GM21360 (cell line): ENCODE data around the gene FAM193A.
A peak's percentile ranks its signal among the peaks of the same experiment; 100 is the strongest.
"Not testable (repeated sequence)": the region's sequence is repeated elsewhere in the genome, so short reads cannot be mapped to it uniquely, and the experiment has no call there.

Experiments
- ATAC-seq: cut with Tn5 transposase; IDR thresholded peaks from one replicate; pipeline ENCODE4 v1.9.1; 2021; ENCODE audit warnings: mild to moderate bottlenecking, moderate library complexity; ENCODE audit not compliant: unreplicated experiment

The FAM193A gene

GRCh38 chr4:2515830-2516550 is 20.5 kb upstream of the FAM193A start:
- ATAC-seq, result no peak

DNA sequence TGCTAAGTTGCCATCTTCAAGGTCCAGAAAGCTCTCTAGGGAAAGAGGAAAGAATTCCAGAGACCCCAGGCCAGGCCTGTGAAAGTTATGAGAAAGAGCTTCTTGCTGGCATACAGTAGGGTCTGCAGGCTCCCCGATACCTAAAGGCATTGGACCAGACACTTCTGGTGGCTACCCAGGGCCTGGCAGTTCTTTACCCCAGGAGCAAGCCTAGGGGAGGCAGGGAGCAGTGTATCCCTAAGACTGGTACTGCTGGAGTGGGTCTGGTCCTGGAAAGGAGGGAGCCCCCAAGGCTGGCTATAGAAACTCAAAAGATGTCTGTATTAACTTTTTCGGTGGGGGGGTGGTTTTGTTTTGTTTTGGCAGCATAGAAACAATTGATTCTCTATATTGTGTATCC is 19.8 kb upstream of the FAM193A start:
- no peak for ATAC-seq

GRCh38 chr4:2526559-2526958 is 9.9 kb upstream of the FAM193A start:
- no peak for ATAC-seq

- ATAC-seq, result no peak
Measured at GRCh38 chr4:2534904-2535375, 1.5 kb upstream of the FAM193A start.

DNA sequence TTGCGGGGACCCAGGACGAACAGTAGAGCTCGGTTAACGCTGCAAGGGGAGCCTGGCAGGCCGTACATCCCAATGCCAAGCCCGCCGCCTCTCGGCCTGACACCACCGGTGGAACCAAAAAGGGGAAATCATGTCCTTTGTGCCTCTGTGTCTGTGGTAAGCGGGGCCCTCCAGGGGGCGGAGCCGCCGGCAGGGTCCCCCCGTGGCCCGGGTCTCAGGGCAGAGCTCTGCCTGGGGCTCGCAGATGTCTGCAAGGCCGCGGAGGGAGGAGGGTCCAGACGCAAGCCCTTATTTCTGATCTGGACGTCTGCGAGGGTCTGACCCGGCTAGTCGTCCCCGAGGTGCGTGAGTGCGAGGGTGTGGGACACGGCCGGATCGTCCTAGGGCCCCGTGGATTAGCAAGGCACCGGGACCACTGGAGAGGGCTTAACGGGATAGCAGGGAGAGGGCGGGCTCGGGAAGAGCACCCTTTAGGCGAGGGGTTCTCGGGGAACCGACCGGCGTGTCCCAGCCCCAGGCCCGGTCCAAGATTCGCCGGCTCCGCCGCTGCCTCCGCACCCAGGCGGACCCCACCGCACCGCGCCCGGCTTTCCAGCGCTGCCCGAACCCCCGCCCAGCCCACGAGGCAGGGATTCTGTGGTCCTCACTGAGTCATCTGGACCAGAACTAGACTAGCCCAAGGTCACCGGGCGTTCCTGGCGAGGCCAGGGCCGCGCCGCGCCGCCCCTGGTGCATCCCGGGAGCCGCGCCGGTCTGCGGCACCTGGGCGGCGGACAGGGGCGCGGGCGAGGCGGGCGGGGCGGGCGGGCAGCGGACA is 863 bp upstream of the FAM193A start:
- ATAC-seq, result peak; percentile 5

GRCh38 chr4:2537011-2537830 is 774 bp downstream of the FAM193A start:
- no peak for ATAC-seq

DNA sequence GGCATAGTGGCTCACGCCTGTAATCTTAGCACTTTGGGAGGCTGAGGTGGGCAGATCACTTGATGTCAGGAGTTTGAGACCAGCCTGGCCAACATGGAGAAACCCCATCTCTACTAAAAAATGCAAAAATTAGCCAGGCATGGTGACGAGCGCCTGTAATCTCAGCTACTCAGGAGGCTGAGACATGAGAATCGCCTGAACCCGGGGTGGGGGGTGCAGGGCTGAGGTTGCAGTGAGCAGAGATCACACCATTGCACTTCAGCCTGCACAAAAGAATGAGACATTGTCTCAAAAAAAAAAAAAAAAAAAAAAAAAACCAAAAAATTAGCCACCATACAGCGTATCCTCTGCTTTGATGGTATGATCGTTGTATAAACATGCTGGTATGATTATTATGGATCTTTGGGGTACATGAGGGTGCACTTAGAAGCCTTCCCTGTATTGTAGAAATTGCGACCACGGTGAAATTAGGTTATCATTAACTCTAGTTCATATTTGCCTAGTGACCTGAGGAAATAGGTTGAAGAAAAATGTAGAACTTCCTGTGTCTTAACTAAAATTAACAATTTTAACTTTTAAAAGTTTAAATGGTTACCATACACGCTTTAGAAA is 7.2 kb downstream of the FAM193A start:
- ATAC-seq, result not testable (repeated sequence)

GRCh38 chr4:2545321-2546013 is 9.0 kb downstream of the FAM193A start:
- no peak for ATAC-seq

DNA sequence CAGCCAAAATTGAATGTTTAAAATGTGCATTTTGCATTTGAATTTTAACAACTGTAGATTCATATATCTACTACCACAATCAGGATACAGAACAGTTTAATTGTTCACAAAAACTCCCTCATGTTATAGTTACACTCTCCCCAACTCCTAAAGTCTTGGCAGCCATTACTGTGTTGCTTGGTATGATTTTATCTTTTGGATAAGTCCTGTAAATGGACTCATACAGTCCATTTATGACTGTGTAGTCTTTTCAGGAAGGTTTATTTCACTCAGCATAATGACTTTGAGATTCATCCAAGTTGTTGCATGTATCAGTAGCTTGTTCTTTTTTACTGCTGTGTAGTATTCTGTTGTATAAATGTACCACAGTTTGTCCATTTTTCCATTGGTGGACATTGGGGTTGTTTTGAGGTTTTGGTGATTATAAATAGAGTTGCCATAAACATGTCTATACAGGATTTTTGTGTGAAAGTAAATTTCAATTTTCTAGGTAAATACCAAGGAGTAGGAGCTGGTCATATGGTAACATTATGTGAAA is 9.9 kb downstream of the FAM193A start:
- ATAC-seq, result no peak

- not testable (repeated sequence) for ATAC-seq
Measured at GRCh38 chr4:2546961-2547691, 10.7 kb downstream of the FAM193A start.

DNA sequence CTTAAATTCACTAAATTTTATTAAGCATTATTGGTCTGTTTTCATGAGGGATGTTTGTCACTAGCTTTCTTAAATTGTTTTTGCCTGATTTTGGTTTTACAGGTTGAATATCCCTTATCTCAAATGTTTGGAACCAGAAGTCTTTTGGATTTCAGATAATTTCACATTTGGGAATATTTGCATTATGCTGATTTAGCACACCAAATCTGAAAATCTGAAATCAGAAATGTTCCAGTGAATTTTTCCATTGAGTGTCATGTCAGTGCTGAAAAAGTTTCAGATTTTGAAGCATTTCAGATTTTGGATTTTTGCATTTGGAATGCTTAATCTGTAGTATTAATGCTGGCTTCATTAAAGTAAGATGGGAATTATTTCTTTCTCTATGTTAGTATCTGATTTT is 14.7 kb downstream of the FAM193A start:
- ATAC-seq, result no peak

- no peak for ATAC-seq
Measured at GRCh38 chr4:2552806-2553205, 16.4 kb downstream of the FAM193A start.

DNA sequence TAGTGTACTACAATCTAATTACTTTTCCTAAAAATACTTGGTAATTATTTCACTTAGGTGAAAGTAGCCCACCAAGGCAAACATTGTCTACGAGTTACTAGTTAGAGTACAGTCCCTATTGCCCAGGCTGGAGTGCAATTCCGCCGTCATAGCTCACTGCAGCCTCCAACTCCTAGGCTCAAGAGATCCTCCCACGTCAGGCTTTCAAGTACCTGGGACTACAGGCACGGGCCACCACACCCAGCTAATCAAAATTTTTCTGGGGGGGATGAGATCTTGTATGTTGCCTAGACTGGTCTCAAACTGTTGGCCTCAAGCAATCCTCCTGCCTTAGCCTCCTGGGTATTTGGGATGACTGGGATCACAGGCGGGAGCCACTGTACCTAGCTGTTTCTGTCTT is 21.9 kb downstream of the FAM193A start:
- no peak for ATAC-seq

DNA sequence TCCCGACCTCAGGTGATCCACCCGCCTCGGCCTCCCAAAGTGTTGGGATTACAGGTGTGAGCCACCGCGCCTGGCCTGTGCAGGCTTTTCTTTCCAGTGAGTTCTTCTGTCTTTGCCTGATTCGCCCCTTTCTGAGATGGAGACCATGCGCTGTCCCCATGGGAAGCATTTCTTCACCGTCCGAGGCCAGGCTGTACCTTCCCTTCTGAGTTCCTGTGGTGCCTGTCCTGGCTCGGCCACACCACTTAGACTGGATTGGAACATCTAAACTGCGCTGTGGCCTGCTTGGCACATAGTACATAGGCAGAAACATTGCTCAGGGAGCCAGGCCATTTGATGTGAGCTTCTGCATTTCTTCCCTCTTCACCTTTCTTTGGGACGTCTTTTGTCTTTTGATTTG is 23.7 kb downstream of the FAM193A start:
- ATAC-seq, result no peak

DNA sequence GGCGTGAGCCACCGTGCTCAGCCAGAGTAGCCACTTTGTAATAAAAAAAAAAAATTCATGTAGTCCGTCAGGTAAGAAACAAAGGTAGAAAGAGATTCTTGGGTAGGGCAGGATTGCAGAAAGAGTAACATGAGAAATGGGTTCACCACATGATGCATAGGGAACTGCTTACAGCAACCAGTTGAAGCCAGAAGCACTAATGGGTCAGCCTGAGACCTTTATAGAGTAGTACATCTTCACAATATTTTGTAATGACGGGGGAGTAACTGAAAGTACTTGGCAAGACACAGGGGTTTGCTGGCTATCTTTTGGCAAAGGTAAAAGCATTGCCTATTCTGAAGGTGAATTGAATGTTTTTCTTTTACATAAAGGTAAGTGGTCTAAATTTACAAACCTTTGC is 29.1 kb downstream of the FAM193A start:
- ATAC-seq, result no peak

DNA sequence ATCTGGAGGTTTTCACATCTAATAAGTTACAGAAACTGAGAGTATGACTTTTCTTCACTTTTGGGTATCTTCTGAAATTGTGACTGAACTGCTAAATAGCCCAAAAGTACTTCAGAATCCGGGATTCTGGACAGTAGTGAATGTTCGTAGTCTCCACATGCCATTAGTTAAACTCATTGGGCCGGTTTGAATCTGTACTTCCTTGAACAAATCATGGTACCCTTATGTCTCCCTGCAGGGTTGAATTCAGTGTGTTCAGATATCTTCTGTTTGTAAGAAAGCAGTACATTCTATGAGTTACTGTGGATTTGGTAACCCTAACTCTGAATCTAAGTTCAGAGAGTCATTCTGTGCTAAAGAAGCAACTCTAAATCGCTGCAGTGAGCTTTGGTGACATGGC is 33.6 kb downstream of the FAM193A start:
- no peak for ATAC-seq

- ATAC-seq, result peak; percentile 79
Measured at GRCh38 chr4:2570551-2571222, 34.2 kb downstream of the FAM193A start.

- no peak for ATAC-seq
Measured at GRCh38 chr4:2572076-2572475, 35.6 kb downstream of the FAM193A start.

GRCh38 chr4:2572866-2573265 is 36.4 kb downstream of the FAM193A start:
- ATAC-seq, result no peak
